ENCODE results near the gene SEC14L2.

- no peak for TF ChIP-seq SP1 (IDR thresholded peaks at IDR 0.05)
- TF ChIP-seq LEF1 (IDR thresholded peaks at IDR 0.05; ENCODE audit: borderline replicate concordance): no peak
- no peak for TF ChIP-seq FOXK2 (IDR thresholded peaks at IDR 0.05)
- TF ChIP-seq ZNF384 (IDR thresholded peaks at IDR 0.05): no peak
- no peak for TF ChIP-seq BHLHE40 (IDR thresholded peaks at IDR 0.05; ENCODE audit: borderline replicate concordance)
- TF ChIP-seq PKNOX1 (IDR thresholded peaks at IDR 0.05): no peak
These were observed 26.1 kb upstream of the SEC14L2 start for GRCh38 chr22:30370641-30371230.

Data from HEK293T (cell line).